Stimulated activated naive B cell treated with anti-CD40 and anti-IgM and Interleukin-4, amounts not matched to agents 10 μg/mL and 1 μg/mL and 100 μg/mL, for 72 hours (primary cell): ENCODE data around the gene SPATA31D3.
A peak's percentile ranks its signal among the peaks of the same experiment; 100 is the strongest.
"Not testable (repeated sequence)": the region's sequence is repeated elsewhere in the genome, so short reads cannot be mapped to it uniquely, and the experiment has no call there.

Experiments
- ATAC-seq, 2 donors: fragments of 150-1000 bp; cut with Tn5 transposase; replicated peaks; 2 replicates each; pipeline ENCODE4 v1.10.0; 2021; ENCODE audit warnings: moderate library complexity in 1 of 2
- DNase-seq: peaks from one replicate; pipeline ENCODE4 v3.0.0; 2021
- H3K27ac Mint-ChIP-seq: one replicate; pipeline ENCODE4 v1.8.0; 2022; ENCODE audit warnings: mild to moderate bottlenecking, mixed read lengths
- H3K27me3 Mint-ChIP-seq, 2 donors: one replicate each; pipeline ENCODE4 v1.8.0; 2022; ENCODE audit warnings: mixed read lengths in 2 of 2
- H3K36me3 Mint-ChIP-seq, 2 donors: one replicate each; pipeline ENCODE4 v1.8.0; 2022; ENCODE audit warnings: mixed read lengths in 2 of 2, mild to moderate bottlenecking in 1 of 2
- H3K4me1 Mint-ChIP-seq, 2 donors: one replicate each; pipeline ENCODE4 v1.8.0; 2022; ENCODE audit warnings: mixed read lengths in 2 of 2, mild to moderate bottlenecking in 1 of 2
- H3K4me3 Mint-ChIP-seq, 2 donors: one replicate each; pipeline ENCODE4 v1.8.0; 2022; ENCODE audit warnings: mild to moderate bottlenecking in 2 of 2, mixed read lengths in 2 of 2, moderate library complexity in 1 of 2
- H3K9me3 Mint-ChIP-seq, 2 donors: one replicate each; pipeline ENCODE4 v1.8.0; 2022; ENCODE audit warnings: mixed read lengths in 2 of 2, mild to moderate bottlenecking in 1 of 2

The SPATA31D3 gene

GRCh38 chr9:81943393-81943792, at the start of gene SPATA31D3:
Gene SPATA31D3, plus strand, starts transcription at chr9:81943500. Its CDS starts 86 bp downstream, at chr9:81943586.
- not testable (repeated sequence) for H3K36me3 Mint-ChIP-seq, H3K4me1 Mint-ChIP-seq, H3K27ac Mint-ChIP-seq, H3K9me3 Mint-ChIP-seq, H3K4me3 Mint-ChIP-seq, DNase-seq, H3K27me3 Mint-ChIP-seq, ATAC-seq

- no peaks in the 10 kb centered on the region for H3K9me3 Mint-ChIP-seq
- peaks cover 7 to 11% of the 10 kb centered on the region in 2 donors for H3K4me1 Mint-ChIP-seq
- no peak overlapping the region for H3K27ac Mint-ChIP-seq
- H3K36me3 Mint-ChIP-seq: no peaks in the 10 kb centered on the region
- DNase-seq (no peak), ATAC-seq (peak in 1 of 2 donors; percentile 27)
- peaks cover 0 to 5% of the 10 kb centered on the region in 2 donors for H3K27me3 Mint-ChIP-seq
- no peak overlapping the region for H3K4me3 Mint-ChIP-seq
Observed at GRCh38 chr9:81893929-81894328, 49.4 kb upstream of the SPATA31D3 start.

GRCh38 chr9:81894891-81895290, 48.4 kb upstream of the SPATA31D3 start:
- no peak for DNase-seq
- Mint-ChIP-seq H3K27me3 (no peaks in the 10 kb centered on the region), H3K4me1 (peaks cover 7 to 11% of the 10 kb centered on the region in 2 donors), H3K36me3 (no peaks in the 10 kb centered on the region), H3K4me3 (no peak overlapping the region), H3K9me3 (no peaks in the 10 kb centered on the region), H3K27ac (no peak overlapping the region)
- peak; percentile 56 to 78 for ATAC-seq

- Mint-ChIP-seq H3K4me1 (peaks cover 7 to 11% of the 10 kb centered on the region in 2 donors), H3K36me3 (no peaks in the 10 kb centered on the region), H3K27me3 (no peaks in the 10 kb centered on the region), H3K27ac (no peak overlapping the region), H3K9me3 (no peaks in the 10 kb centered on the region), H3K4me3 (no peak overlapping the region)
- ATAC-seq: no peak
- no peak for DNase-seq
Observed at GRCh38 chr9:81896070-81896469, 47.2 kb upstream of the SPATA31D3 start.

- no peak for ATAC-seq
- Mint-ChIP-seq H3K4me1 (peaks cover 7 to 11% of the 10 kb centered on the region in 2 donors), H3K27me3 (no peaks in the 10 kb centered on the region), H3K36me3 (no peaks in the 10 kb centered on the region), H3K4me3 (no peak overlapping the region), H3K9me3 (no peaks in the 10 kb centered on the region), H3K27ac (no peak overlapping the region)
- DNase-seq: no peak
Observed at GRCh38 chr9:81898851-81899250, 44.4 kb upstream of the SPATA31D3 start.

GRCh38 chr9:81902196-81902595, 41.1 kb upstream of the SPATA31D3 start:
- Mint-ChIP-seq H3K27me3 (no peaks in the 10 kb centered on the region), H3K36me3 (no peaks in the 10 kb centered on the region), H3K4me3 (no peak overlapping the region), H3K9me3 (no peaks in the 10 kb centered on the region), H3K27ac (no peak overlapping the region), H3K4me1 (peaks cover 0 to 1% of the 10 kb centered on the region in 2 donors)
- no peak for DNase-seq
- no peak for ATAC-seq

GRCh38 chr9:81902626-81903025, 40.7 kb upstream of the SPATA31D3 start:
- no peak for ATAC-seq
- H3K9me3 Mint-ChIP-seq: no peaks in the 10 kb centered on the region
- DNase-seq: no peak
- H3K4me3 Mint-ChIP-seq: no peak overlapping the region
- H3K4me1 Mint-ChIP-seq: peaks cover 0 to 1% of the 10 kb centered on the region in 2 donors
- no peak overlapping the region for H3K27ac Mint-ChIP-seq
- no peaks in the 10 kb centered on the region for H3K27me3 Mint-ChIP-seq
- H3K36me3 Mint-ChIP-seq: no peaks in the 10 kb centered on the region

- H3K27me3 Mint-ChIP-seq: no peaks in the 10 kb centered on the region
- DNase-seq (no peak), ATAC-seq (no peak)
- no peaks in the 10 kb centered on the region for H3K36me3 Mint-ChIP-seq
- no peaks in the 10 kb centered on the region for H3K4me1 Mint-ChIP-seq
- H3K9me3 Mint-ChIP-seq: no peaks in the 10 kb centered on the region
- H3K4me3 Mint-ChIP-seq: no peak overlapping the region
- no peak overlapping the region for H3K27ac Mint-ChIP-seq
Observed at GRCh38 chr9:81906671-81907070, 36.6 kb upstream of the SPATA31D3 start.

GRCh38 chr9:81912135-81912534, 31.2 kb upstream of the SPATA31D3 start:
- ATAC-seq: no peak
- H3K27ac Mint-ChIP-seq: no peak overlapping the region

GRCh38 chr9:81915801-81916505, 27.3 kb upstream of the SPATA31D3 start:
- no peak for ATAC-seq
- peaks cover 9 to 11% of the 10 kb centered on the region in 2 donors for H3K9me3 Mint-ChIP-seq
- H3K27me3 Mint-ChIP-seq: peaks cover 15 to 20% of the 10 kb centered on the region in 2 donors
- no peak overlapping the region for H3K27ac Mint-ChIP-seq
- DNase-seq: no peak
- H3K4me1 Mint-ChIP-seq: peaks cover 4 to 9% of the 10 kb centered on the region in 2 donors
- peaks cover 0 to 13% of the 10 kb centered on the region in 2 donors for H3K36me3 Mint-ChIP-seq
- H3K4me3 Mint-ChIP-seq: no peak overlapping the region

More at GRCh38 chr9:81912135-81912534, 31.2 kb upstream of the SPATA31D3 start:
- Mint-ChIP-seq H3K4me3 (no peak overlapping the region), H3K27me3 (peaks cover 15 to 20% of the 10 kb centered on the region in 2 donors), H3K9me3 (peaks cover 9 to 11% of the 10 kb centered on the region in 2 donors), H3K36me3 (peaks cover 0 to 13% of the 10 kb centered on the region in 2 donors), H3K4me1 (peaks cover 0 to 7% of the 10 kb centered on the region in 2 donors)
- no peak for DNase-seq

- H3K36me3 Mint-ChIP-seq: peaks cover 0 to 13% of the 10 kb centered on the region in 2 donors
Observed at GRCh38 chr9:81918507-81918906, 24.8 kb upstream of the SPATA31D3 start.

GRCh38 chr9:81928305-81928704, 15.0 kb upstream of the SPATA31D3 start, which contains the start of gene SPATA31D4:
Gene SPATA31D4, plus strand, starts transcription at chr9:81928428. Its CDS starts 86 bp downstream, at chr9:81928514.
- not testable (repeated sequence) for H3K4me3 Mint-ChIP-seq, H3K36me3 Mint-ChIP-seq, H3K27me3 Mint-ChIP-seq, ATAC-seq, H3K27ac Mint-ChIP-seq, H3K4me1 Mint-ChIP-seq, DNase-seq, H3K9me3 Mint-ChIP-seq

More at GRCh38 chr9:81918507-81918906, 24.8 kb upstream of the SPATA31D3 start:
- DNase-seq, H3K4me3 Mint-ChIP-seq, H3K27ac Mint-ChIP-seq, H3K4me1 Mint-ChIP-seq: not testable (repeated sequence)
- peak; percentile 57 to 67 for ATAC-seq
- Mint-ChIP-seq H3K9me3 (peaks cover 8 to 11% of the 10 kb centered on the region in 2 donors), H3K27me3 (peaks cover 15 to 20% of the 10 kb centered on the region in 2 donors)

GRCh38 chr9:81930147-81930546, 13.2 kb upstream of the SPATA31D3 start:
- not testable (repeated sequence) for DNase-seq, H3K27me3 Mint-ChIP-seq, H3K9me3 Mint-ChIP-seq, H3K4me1 Mint-ChIP-seq, H3K36me3 Mint-ChIP-seq, H3K4me3 Mint-ChIP-seq, H3K27ac Mint-ChIP-seq, ATAC-seq

- DNase-seq, H3K27ac Mint-ChIP-seq, H3K4me3 Mint-ChIP-seq, H3K36me3 Mint-ChIP-seq, H3K27me3 Mint-ChIP-seq, H3K4me1 Mint-ChIP-seq, H3K9me3 Mint-ChIP-seq: not testable (repeated sequence)
- ATAC-seq: peak; percentile 60 to 67
Observed at GRCh38 chr9:81933547-81933946, 9.8 kb upstream of the SPATA31D3 start.

- H3K4me1 Mint-ChIP-seq, H3K9me3 Mint-ChIP-seq, H3K4me3 Mint-ChIP-seq, H3K27me3 Mint-ChIP-seq, H3K27ac Mint-ChIP-seq, H3K36me3 Mint-ChIP-seq, DNase-seq: not testable (repeated sequence)
- peak; percentile 66 to 68 for ATAC-seq
Observed at GRCh38 chr9:81948650-81949049, 5.3 kb downstream of the SPATA31D3 start.
